NB4 (cell line): ENCODE measurements around the gene FEM1B.

Experiments used
- CTCF ChIP-seq: IDR thresholded peaks from one replicate; pipeline ENCODE4 v1.5.1; 2012; ENCODE audit warnings: low read depth, low read length
- MAX ChIP-seq: IDR thresholded peaks from 2 replicates; pipeline ENCODE4 v1.6.1; 2011; ENCODE audit warnings: low read depth, low read length
- POLR2A ChIP-seq: IDR thresholded peaks from 2 replicates; pipeline ENCODE4 v1.6.1; 2011; ENCODE audit warnings: mild to moderate bottlenecking; ENCODE audit not compliant: insufficient read length; ENCODE audit errors: extremely low read depth

- no peak for TF ChIP-seq POLR2A
- TF ChIP-seq CTCF: no peak
- no peak for TF ChIP-seq MAX
These were observed 9.1 kb upstream of the FEM1B start for GRCh38 chr15:68268405-68268804.
